T47D (cell line): ENCODE results near the gene HSPB3.

Experiments used
- DNase-seq, 2 experiments: peaks; one replicate each; pipeline versions ENCODE4 v3.0.0 to v3.0.0-alpha.2; 2011 to 2012; ENCODE audit warnings: low read depth in 1 of 2, low spot score in 1 of 2
- JUND ChIP-seq: IDR thresholded peaks from 2 replicates; pipeline ENCODE4 v1.6.1; 2012; ENCODE audit warnings: low read depth
- in situ Hi-C: cut with HindIII; loops from 2 replicates; pipeline ENCODE4 v1.10.0; 2016; ENCODE audit warnings: low sequenced_read_pairs, low pct_unique_long_range_greater_than_20kb

Gene HSPB3

GRCh38 chr5:54440456-54440893 is 15.0 kb upstream of the HSPB3 start:
- in situ Hi-C loops, result no loop called here
- DNase-seq, result peak in 1 of 2 experiments; percentile 69
- no peak for TF ChIP-seq JUND

GRCh38 chr5:54442271-54442670 is 13.2 kb upstream of the HSPB3 start:
- TF ChIP-seq JUND, result no peak
- in situ Hi-C loops, result no loop called here
- DNase-seq, result no peak

GRCh38 chr5:54443270-54443669 is 12.2 kb upstream of the HSPB3 start:
- in situ Hi-C loops, result no loop called here
- no peak for DNase-seq
- TF ChIP-seq JUND, result no peak

GRCh38 chr5:54445691-54446378 is 9.7 kb upstream of the HSPB3 start:
- DNase-seq, result no peak
- in situ Hi-C loops, result no loop called here
- TF ChIP-seq JUND, result no peak

GRCh38 chr5:54446379-54446732 is 9.1 kb upstream of the HSPB3 start:
- in situ Hi-C loops, result no loop called here
- TF ChIP-seq JUND, result no peak
- DNase-seq, result no peak

GRCh38 chr5:54449923-54450322 is 5.6 kb upstream of the HSPB3 start:
- in situ Hi-C loops, result no loop called here
- no peak for DNase-seq
- TF ChIP-seq JUND, result no peak

GRCh38 chr5:54450542-54450941 is 5.0 kb upstream of the HSPB3 start:
- in situ Hi-C loops, result no loop called here
- TF ChIP-seq JUND, result no peak
- no peak for DNase-seq

GRCh38 chr5:54453046-54453445 is 2.5 kb upstream of the HSPB3 start:
- TF ChIP-seq JUND, result no peak
- in situ Hi-C loops, result no loop called here
- no peak for DNase-seq

GRCh38 chr5:54454602-54455001 is 897 bp upstream of the HSPB3 start:
- no peak for DNase-seq
- TF ChIP-seq JUND, result no peak
- in situ Hi-C loops, result no loop called here

- in situ Hi-C loops, result no loop called here
- DNase-seq, result peak; percentile 23 to 36
- no peak for TF ChIP-seq JUND
Observed at GRCh38 chr5:54457094-54457862, 1.8 kb downstream of the HSPB3 start.

GRCh38 chr5:54458221-54458620 is 2.7 kb downstream of the HSPB3 start:
- TF ChIP-seq JUND, result no peak
- DNase-seq, result no peak
- in situ Hi-C loops, result no loop called here

GRCh38 chr5:54460181-54460919 is 4.9 kb downstream of the HSPB3 start:
- TF ChIP-seq JUND, result no peak
- in situ Hi-C loops, result no loop called here
- no peak for DNase-seq

GRCh38 chr5:54462281-54462680 is 6.8 kb downstream of the HSPB3 start:
- DNase-seq, result no peak
- in situ Hi-C loops, result no loop called here
- TF ChIP-seq JUND, result no peak

GRCh38 chr5:54463713-54464112 is 8.2 kb downstream of the HSPB3 start:
- in situ Hi-C loops, result no loop called here
- TF ChIP-seq JUND, result no peak
- DNase-seq, result no peak
